ENCODE results near the gene OBSL1. TPM values are rescaled to one million over a fixed set of nuclear protein-coding genes. Genes with fewer than 3 reads are reported as not detected.

The OBSL1 gene
- 100 to 1,000 TPM; 121 to 187 TPM for total RNA-seq
- long read RNA-seq, full-length matches to known transcripts: 14 of 104 reads
- long read RNA-seq, partial matches to known transcripts: 57 of 104 reads
- long read RNA-seq, other reads (novel, unspliced or antisense): 33 of 104 reads

DNA sequence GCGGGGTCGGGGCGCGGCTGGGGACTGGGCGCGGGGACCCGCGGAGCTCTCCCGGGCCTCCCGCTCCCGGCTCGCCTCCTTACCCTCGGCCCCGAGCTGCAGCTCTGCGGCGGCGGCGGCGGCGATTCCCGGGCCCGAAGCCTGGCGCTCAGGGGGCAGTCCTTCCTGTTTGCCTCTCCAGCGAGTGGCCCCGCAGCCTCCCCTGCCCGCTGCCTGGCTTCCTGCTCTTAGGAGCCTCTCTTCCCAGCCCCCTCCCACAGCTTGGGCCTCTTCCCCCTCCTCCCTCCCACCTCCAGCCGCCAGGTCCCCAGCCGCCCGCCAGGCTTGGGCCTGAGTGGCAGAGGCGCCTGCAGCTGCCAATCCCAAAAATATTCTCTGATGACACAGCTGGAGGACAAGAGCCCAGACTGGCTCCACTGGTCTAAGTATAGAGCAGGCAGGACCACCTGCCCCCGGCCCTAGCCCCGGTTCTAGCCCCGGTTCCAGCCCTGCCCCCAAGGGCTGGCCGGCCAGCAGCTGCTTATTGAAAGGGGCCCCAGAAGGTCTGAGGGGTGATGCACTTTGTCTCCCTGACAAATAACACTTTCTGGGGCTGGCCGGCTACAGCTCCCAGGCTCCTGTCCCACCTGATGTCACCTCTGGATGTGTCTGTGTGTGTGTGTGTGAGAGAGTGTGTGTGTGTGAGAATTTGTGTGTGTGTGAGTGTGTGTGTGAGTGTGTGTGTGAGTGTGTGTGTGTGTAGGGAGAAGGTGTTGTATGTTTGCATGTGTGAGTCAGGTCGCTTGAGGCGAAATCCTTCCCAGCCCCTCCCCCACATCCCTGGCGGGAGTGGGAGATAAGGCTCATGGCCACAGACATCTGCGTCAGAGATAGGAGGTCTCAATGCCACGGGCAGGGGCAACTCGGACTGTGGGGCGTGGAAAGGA lies at the start of gene OBSL1:
OBSL1 (minus strand) TSS at position 229 of the 926 bp plus-strand sequence. CDS start 307 bp downstream, outside the sequence.
- peak; percentile 81 to 88 for ATAC-seq
- intact Hi-C loops (cut with DNase I): loop anchor here in 1 of 2 donors (2.0 kb wide), 1 partner anchor 71 kb away; no protein-coding TSS in a partner anchor
- peak; percentile 87 for DNase-seq

DNA sequence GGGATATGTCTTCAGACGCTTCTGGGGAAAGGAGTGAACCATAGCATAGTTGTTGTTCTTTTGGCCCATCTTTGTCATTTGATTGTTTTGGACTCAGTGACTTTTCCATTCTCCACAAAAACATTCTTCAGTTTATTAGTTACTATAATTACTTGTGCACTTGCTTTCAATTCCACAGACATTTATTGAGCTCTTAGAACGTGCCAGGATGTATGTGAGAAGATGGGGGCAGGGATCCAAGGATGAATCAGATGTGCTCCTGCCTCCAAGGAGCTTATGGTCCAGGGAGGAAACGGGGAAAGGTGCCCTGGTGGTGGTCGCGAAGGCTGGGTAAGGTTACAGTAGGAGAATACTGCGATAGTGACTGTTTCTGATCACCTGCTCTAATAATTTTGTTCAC lies 49.2 kb upstream of the OBSL1 start:
- intact Hi-C loops (cut with DNase I): no loop called here
- DNase-seq (no peak), ATAC-seq (no peak)

DNA sequence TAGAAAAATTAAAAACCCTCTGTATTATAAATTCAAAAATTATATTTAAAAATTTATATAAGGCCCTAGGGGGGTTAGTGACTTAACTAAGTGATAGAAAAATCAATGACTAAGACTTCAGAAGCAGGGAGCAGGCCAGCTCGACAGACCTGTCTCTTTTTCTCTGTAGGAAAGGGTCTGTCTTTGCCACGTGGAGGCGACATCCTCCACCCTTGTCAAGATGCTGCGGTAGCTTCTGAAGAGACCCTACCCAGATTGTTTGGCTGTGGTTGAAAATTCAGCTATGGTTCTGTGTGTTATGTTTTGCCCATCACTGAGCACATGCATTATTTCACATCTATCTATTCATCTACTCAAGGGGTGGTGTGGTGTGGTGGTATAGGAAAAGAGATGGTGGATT lies 47.9 kb upstream of the OBSL1 start:
- intact Hi-C loops (cut with DNase I): no loop called here
- ATAC-seq (no peak), DNase-seq (no peak)

DNA sequence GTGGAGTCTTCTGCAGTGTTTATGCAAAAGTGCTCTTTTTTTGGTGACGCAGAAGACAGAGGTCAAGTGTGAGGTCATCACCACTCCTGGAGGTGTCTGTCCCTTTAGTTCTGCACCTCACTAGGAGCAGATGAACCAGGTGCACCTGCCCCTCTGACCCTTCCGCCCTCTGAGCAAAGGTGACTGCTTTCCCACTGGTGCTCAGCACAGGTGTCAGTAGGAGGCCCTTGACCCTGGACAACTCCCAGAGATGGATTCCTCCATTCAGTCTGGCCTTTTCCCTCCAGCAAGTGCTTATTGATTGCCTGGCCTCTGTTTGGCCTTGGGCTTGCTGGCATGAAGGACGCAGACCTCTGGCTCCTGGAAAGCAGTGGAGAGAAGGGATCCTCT lies 47.4 kb upstream of the OBSL1 start:
- DNase-seq: no peak

DNA sequence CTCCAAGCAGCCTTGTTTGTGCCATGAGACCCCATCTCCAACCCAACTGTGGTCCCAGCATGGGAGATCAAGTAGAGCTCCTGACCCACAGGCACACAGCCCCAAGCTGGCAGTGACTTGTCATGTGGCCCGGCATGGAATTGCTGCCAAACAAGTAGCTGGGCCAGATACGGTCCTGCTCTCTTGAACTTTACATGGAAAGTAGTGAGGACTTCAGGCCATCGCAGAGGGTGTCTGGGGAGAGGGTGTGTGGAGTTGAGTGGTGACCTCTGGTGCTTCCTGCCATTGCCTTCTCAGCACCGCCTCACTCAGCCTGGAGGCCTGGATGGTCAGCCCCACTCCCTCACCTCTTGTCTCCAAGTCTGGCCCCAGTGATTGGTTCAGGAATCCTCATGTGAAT lies 45.2 kb upstream of the OBSL1 start:
- intact Hi-C loops (cut with DNase I): no loop called here
- DNase-seq: no peak
- ATAC-seq: peak; percentile 58 to 67

More for the DNA sequence above, 47.4 kb upstream of the OBSL1 start:
- intact Hi-C loops (cut with DNase I): no loop called here
- ATAC-seq: no peak

DNA sequence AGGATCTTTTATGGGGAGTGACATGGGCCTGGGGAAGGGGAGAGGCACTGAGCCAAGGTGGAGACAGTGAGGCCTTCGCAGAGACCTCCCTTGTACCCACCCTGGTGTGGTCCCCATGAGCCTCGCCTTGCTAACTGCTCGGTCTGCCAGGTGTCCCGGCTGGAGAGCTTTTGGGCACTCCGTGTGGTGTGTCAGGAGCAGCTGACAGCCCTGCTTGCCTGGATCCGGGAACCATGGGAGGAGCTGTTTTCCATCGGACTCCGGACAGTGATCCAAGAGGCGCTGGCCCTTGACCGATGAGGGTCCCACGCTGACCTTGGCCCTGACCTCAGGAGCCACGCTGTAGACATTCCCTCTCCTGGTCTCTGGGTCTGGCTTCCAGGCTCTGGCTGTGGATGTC lies 44.6 kb upstream of the OBSL1 start:
- no peak for DNase-seq
- ATAC-seq: peak in 1 of 2 donors; percentile 12
- intact Hi-C loops (cut with DNase I): no loop called here

DNA sequence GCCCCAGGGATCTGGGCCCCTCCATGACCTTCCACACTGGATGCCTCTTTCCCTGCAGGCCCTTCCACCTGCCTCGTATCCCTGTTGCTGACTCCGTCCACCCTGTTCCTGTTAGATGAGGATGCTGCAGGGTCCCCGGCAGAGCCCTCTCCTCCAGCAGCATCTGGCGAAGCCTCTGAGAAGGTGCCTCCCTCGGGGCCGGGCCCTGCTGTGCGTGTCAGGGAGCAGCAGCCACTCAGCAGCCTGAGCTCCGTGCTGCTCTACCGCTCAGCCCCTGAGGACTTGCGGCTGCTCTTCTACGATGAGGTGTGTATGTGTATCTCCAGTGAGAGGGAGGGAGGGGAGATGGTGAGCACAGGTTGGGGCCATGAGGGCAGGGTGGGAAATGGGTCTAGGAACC lies 43.7 kb upstream of the OBSL1 start:
- intact Hi-C loops (cut with DNase I): no loop called here
- ATAC-seq: no peak
- no peak for DNase-seq

DNA sequence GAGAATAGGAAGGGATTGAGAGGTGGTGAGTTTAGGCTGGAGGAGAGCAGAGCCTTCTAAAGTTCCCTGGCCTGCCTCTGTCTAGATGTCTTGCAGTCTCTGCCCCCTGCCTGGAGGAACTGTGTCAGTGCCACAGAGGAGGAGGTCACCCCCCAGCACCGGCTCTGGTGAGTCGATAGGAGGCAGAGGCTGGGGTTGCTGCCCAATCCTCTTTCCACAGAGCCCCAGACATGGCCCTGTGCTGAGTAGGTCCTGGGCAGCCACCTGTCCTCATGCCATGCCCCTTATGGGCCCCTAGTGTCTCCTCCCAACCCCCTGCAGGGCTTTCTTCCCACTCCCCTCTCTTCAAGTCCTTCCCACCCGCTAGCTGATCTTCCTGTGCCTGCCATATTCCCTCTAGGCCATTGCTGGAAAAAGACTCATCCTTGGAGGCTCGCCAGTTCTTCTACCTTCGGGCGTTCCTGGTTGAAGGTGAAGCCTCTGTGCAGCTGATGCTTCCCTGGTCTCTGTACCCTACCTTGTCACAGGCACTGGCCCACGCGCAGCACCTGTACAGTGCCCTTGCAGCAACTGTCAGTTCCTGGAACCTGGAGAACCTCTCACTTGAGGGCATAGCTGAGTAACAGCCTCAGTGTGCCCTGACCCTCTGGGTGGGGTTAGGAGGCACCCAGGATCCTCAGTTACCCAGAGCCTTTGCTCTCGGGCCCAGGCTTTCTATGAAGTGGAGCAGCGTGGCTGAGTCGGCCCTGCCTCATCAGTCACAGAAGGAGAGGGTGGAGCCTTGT lies 42.9 kb upstream of the OBSL1 start:
- ATAC-seq (no peak), DNase-seq (no peak)
- intact Hi-C loops (cut with DNase I): no loop called here

DNA sequence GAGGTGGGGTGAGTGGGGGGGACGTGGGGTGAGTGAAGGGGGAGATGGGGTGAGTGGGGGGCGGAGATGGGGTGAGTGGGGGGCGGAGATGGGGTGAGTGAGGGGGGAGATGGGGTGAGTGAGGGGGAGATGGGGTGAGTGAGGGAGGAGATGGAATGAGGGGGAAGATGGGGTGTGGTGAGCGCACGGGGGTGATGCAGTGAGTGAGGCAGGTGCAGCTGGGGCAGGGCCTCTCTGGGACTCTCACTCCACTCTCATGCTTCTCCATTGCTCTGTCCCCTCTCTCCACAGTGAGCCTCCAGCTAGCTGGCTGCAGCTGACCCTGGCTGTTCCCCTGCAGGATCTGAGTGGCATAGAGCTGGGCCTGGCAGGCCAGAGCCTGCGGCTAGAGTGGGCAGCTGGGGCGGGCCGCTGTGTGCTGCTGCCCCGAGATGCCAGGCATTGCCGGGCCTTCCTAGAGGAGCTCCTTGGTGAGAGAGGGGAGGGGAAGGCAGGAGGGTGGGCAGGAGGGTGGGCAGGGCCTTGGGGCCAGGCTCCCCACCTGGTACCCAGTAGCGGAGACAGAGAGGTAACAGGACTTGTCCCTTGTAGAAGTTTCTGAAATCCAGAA lies 42.2 kb upstream of the OBSL1 start:
- DNase-seq (no peak), ATAC-seq (no peak)
- intact Hi-C loops (cut with DNase I): no loop called here

DNA sequence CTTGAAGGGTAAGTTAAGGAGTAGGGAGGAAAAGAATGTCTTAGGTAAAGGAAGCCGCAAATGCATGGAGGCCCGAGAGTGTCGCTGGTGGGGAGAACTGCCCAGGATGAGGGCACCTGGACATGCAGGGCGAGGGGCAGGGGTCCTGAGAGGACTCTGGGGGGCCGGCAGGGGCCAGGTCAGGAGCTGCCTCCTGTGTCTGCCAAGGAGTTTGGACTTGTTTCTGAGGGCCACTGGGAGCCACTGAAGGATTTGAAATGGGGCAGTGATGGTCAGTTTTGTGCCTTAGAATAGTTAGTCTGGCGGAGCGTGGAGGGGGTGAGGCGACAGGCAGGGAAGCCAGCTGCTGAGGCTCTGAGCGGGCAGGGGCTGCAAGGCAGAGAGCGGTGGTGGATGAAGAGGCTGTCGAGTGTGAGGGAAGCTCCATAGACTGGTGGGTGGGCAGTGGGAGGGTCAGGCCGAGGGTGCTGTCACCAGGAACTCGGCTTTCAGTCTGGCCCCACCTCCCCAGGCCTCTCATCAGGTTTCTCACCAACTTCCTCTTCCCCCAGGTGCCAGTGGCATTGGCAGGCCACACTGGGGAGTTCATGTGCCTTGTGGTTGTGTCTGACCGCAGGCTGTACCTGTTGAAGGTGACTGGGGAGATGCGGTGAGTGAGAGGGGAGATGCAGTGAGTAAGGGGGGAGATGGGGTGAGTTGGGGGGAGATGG lies 41.4 kb upstream of the OBSL1 start:
- ATAC-seq (no peak), DNase-seq (no peak)
- intact Hi-C loops (cut with DNase I): no loop called here

DNA sequence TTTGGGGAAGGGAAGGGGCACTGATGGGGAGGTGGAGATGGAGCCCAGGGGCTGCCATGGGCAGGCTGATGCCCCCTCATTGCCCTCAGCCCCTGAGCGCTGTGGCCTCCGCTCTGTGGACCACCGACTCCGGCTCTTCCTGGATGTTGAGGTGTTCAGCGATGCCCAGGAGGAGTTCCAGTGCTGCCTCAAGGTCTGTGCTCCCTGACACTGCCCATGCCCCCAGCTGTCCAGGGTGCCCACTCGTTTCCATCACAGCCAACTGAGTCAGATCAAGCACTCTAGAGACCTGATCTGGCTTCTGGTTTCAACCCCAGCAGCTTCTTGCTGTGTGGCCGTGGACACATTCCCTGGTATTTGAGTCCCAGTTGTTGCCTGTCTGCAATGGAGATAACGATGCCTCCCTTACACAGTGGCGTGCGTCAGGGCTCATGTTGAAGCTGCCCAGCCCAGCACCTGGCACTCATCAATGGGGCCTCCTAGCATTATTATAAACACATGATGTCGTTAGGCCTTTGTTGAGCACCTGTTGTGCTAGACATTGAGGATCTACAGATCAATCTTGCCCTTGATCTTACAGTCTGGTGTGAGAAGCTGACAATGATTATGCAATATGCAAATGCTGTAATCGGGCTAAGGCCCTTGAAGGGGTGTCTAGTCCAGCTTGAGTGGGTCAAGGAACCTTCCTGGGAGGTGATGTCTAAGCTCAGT lies 40.7 kb upstream of the OBSL1 start:
- no peak for DNase-seq
- no peak for ATAC-seq
- intact Hi-C loops (cut with DNase I): no loop called here

DNA sequence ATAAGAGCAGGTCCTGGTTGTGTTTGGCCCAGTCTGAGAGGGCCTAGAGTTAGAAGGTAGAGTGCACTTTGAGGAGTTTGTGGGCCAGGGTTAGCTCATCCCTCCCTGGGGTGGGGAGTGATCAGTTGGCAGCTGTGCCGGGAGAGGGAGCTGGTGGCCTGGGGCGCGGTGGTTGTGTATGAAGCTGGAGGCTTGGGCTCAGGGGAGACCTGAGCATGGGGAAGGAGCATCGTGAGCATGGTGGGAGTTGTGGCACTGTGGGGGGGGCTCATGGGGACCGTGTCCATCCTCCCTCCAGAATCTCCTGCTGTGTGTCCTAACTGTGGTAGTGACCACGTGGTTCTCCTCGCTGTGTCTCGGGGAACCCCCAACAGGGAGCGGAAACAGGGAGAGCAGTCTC lies 40.0 kb upstream of the OBSL1 start:
- intact Hi-C loops (cut with DNase I): no loop called here
- no peak for DNase-seq
- no peak for ATAC-seq

DNA sequence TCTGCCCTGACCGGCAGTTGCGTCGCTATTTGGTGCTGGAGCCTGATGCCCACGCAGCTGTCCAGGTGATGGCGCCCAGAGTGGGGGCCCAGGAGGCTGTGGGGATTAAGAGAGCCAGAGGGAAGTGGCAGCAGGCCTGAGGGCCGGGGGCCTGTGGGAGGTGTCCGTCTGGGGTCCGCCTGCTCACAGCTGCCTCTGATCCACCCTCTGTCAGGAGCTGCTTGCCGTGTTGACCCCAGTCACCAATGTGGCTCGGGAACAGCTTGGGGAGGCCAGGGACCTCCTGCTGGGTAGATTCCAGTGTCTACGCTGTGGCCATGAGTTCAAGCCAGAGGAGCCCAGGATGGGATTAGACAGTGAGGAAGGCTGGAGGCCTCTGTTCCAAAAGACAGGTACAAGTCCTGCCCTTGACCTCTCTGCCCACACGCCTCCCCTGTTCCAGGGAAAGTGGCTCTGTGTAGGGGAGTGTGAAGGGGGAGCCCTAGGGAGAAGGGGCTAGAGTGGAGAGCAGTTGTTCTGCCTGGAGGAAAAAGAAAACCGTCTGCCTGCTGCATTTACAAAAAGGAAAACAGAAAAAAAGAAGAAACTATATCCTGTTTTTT lies 37.9 kb upstream of the OBSL1 start:
- ATAC-seq (peak in 1 of 2 donors; percentile 14), DNase-seq (no peak)

DNA sequence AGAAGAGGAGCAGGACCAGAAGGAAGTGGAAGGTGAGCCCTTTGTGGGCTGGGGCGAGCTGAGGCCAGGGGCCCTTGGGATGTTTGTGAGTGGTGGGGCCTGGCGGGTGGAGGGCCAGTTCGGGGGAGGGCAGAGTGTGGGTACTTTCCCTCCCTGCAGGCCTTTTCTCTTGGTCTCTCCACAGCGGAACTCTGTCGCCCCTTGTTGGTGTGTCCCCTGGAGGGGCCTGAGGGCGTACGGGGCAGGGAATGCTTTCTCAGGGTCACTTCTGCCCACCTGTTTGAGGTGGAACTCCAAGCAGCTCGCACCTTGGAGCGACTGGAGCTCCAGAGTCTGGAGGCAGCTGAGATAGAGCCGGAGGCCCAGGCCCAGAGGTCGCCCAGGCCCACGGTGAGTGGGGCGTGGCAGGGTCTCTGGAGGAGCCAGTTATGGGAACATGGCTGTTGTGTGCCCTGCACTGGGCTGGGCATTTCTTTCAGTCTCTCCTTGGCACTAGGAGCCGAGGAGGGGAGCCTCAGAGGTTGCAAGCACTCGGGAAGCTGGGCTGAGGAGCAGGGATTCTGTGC lies 37.1 kb upstream of the OBSL1 start:
- no peak for ATAC-seq
- DNase-seq: no peak
- intact Hi-C loops (cut with DNase I): no loop called here

More for the DNA sequence above, 37.9 kb upstream of the OBSL1 start:
- intact Hi-C loops (cut with DNase I): no loop called here

DNA sequence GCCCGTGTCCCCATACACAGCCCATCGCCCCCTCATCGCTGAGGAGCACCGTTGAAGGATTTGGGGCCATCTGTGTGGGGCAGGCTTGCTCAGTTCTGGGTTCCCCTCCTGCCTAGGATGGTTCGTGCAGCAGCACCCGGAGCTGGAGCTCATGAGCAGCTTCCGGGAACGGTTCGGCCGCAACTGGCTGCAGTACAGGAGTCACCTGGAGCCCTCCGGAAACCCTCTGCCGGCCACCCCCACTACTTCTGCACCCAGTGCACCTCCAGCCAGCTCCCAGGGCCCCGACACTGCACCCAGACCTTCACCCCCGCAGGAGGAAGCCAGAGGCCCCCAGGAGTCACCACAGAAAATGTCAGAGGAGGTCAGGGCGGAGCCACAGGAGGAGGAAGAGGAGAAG lies 36.6 kb upstream of the OBSL1 start:
- no peak for ATAC-seq
- DNase-seq: no peak
- intact Hi-C loops (cut with DNase I): no loop called here

DNA sequence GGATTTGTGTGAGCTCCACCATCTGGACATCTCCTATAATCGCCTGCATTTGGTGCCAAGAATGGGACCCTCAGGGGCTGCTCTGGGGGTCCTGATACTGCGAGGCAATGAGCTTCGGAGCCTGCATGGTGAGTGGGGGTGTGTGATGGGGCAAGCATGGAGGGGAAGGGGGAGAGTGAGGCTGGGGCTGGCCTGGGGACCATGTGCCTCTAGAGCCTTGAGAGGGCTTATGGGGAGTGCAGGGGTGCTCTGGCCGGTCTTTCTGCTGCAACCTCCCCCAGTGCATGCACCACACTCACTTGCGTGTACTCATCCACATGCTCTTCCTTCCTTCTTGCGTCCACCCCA lies 34.2 kb upstream of the OBSL1 start:
- intact Hi-C loops (cut with DNase I): no loop called here
- DNase-seq (no peak), ATAC-seq (no peak)

DNA sequence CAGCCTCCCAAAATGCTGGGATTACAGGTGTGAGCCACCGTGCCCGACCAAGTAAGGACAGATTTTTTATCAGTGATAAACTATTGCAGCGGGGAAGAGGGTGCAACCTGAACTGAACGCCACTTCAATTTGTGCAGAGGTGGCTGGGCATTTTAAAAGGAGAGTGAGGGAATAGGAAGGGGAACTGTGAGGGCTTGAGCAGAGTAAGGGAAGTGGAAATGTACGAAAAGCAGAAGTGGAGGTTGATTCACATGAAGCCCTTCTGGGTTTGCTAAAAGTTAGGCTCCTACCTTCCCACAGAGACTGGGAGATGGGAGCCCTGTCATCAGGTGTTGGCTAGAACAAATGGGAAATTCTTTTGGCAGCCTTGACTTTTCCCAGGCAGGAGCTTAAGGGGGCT lies 32.4 kb upstream of the OBSL1 start:
- intact Hi-C loops (cut with DNase I): no loop called here
- no peak for DNase-seq
- ATAC-seq: no peak
